H1 (cell line): ENCODE measurements around the gene RAD51B.

ENCODE experiments used
- ASH2L ChIP-seq: fragments of 200-600, 300-600 bp; sonication (generic); IDR thresholded peaks from one replicate; pipeline ENCODE4 v1.7.1; 2017; ENCODE audit warnings: low read length
- EP300 ChIP-seq, 2 experiments: IDR thresholded peaks; 1 replicate in 1 of 2; 2 replicates in 1 of 2; pipeline ENCODE4 v1.6.1; 2011 to 2012; ENCODE audit warnings: low read depth in 2 of 2, low read length in 2 of 2, mild to moderate bottlenecking in 2 of 2, borderline replicate concordance in 1 of 2, inconsistent platforms in 1 of 2, moderate library complexity in 1 of 2
- JUND ChIP-seq: IDR thresholded peaks from 2 replicates; pipeline ENCODE4 v1.6.1; 2011; ENCODE audit warnings: mild to moderate bottlenecking, improper control_type of control experiment, low read length
- PHF8 ChIP-seq: fragments of 200-600 bp; sonication (generic); conservative IDR thresholded peaks from 2 replicates; pipeline ENCODE4 v1.7.1; 2012; ENCODE audit warnings: low read depth, mild to moderate bottlenecking, inconsistent platforms, low read length, moderate library complexity
- POLR2A ChIP-seq, 2 experiments: IDR thresholded peaks; 1 replicate in 1 of 2; 2 replicates in 1 of 2; pipeline ENCODE4 v1.6.1; 2011; ENCODE audit warnings: low read depth in 2 of 2, low read length in 2 of 2, mild to moderate bottlenecking in 2 of 2; ENCODE audit errors: control extremely low read depth in 1 of 2
- TF ChIP-seq, protein P1 (sequence below), 3 experiments: IDR thresholded peaks; 1 replicate in 2 of 3; 2 replicates in 1 of 3; pipeline versions ENCODE4 v1.5.1 to v1.6.1; 2011; ENCODE audit warnings: low read length in 3 of 3, mild to moderate bottlenecking in 3 of 3, inconsistent platforms in 2 of 3, low read depth in 1 of 3, moderate library complexity in 1 of 3; ENCODE audit not compliant: insufficient read depth in 1 of 3; ENCODE audit errors: control extremely low read depth in 1 of 3
- TF ChIP-seq, protein P2 (sequence below): IDR thresholded peaks from 2 replicates; pipeline ENCODE4 v1.6.1; 2012; ENCODE audit warnings: low read length, inconsistent platforms

DNA sequence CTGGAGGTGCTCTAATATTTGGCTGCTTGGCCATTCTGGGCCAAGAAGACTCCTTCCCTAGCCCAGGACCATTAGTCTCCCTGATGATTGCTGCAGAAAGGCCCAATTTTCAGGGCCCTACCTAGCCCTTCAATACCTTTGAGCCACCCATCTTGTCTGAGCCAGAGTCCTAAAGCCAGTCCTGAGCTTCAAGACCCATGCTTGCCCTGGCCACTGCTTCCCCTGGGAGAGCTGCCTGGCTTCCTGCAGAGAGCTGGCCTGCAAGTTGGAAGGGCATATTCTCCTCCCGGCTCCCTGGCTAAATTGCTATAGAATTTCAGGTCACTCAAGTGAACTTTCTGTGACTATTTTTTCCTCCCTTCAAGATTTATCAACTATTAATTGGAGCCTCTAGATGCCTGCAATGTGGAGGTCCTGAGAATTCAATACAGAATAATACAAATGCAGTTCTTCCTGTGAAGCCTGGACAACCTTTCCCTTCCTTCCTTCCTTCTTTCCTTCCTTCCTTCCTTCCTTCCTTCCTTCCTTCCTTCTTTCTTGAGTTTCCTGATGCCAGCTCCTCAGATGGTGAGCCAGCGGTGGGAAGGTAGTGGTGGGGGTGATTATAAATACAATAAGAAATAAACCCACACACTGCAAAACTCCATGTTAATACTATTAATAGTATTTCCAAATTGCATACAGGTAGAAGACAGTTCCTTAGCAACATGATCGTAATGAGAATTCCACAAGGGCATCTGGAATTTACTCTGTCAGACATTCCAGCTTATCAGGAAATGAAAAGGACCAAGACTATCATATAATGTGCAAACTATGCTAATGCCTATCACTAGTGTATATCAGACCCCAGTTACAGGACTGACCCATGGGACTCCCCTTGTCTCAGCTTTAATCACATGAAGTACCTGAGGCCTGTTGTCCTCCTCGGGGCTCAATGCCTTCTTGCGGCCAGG is 865.2 kb downstream of the RAD51B start:
- no peak for TF ChIP-seq PHF8
- no peak for TF ChIP-seq EP300 (IDR thresholded peaks at IDR 0.05; ENCODE audit: borderline replicate concordance in 1 of 2, low read depth in 2 of 2, low read length in 2 of 2)
- TF ChIP-seq JUND: no peak
- TF ChIP-seq, protein P1, sequence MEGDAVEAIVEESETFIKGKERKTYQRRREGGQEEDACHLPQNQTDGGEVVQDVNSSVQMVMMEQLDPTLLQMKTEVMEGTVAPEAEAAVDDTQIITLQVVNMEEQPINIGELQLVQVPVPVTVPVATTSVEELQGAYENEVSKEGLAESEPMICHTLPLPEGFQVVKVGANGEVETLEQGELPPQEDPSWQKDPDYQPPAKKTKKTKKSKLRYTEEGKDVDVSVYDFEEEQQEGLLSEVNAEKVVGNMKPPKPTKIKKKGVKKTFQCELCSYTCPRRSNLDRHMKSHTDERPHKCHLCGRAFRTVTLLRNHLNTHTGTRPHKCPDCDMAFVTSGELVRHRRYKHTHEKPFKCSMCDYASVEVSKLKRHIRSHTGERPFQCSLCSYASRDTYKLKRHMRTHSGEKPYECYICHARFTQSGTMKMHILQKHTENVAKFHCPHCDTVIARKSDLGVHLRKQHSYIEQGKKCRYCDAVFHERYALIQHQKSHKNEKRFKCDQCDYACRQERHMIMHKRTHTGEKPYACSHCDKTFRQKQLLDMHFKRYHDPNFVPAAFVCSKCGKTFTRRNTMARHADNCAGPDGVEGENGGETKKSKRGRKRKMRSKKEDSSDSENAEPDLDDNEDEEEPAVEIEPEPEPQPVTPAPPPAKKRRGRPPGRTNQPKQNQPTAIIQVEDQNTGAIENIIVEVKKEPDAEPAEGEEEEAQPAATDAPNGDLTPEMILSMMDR (IDR thresholded peaks at IDR 0.05; ENCODE audit: control extremely low read depth in 1 of 3, insufficient read depth in 1 of 3, low read depth in 1 of 3, low read length in 3 of 3): no peak
- no peak for TF ChIP-seq POLR2A (IDR thresholded peaks at IDR 0.05; ENCODE audit: control extremely low read depth in 1 of 2, low read depth in 2 of 2, low read length in 2 of 2)
- TF ChIP-seq, protein P2, sequence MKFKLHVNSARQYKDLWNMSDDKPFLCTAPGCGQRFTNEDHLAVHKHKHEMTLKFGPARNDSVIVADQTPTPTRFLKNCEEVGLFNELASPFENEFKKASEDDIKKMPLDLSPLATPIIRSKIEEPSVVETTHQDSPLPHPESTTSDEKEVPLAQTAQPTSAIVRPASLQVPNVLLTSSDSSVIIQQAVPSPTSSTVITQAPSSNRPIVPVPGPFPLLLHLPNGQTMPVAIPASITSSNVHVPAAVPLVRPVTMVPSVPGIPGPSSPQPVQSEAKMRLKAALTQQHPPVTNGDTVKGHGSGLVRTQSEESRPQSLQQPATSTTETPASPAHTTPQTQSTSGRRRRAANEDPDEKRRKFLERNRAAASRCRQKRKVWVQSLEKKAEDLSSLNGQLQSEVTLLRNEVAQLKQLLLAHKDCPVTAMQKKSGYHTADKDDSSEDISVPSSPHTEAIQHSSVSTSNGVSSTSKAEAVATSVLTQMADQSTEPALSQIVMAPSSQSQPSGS: no peak
- no peak for TF ChIP-seq ASH2L
